Choroid plexus epithelial cell (primary cell): ENCODE measurements around the gene GCNT3.
A peak's percentile ranks its signal among the peaks of the same experiment; 100 is the strongest.
"Not testable (repeated sequence)": the region's sequence is repeated elsewhere in the genome, so short reads cannot be mapped to it uniquely, and the experiment has no call there.

ENCODE experiments used
- DNase-seq: peaks from one replicate; pipeline ENCODE4 v3.0.0-alpha.2; 2010; ENCODE audit warnings: low read depth
- H3K4me3 ChIP-seq: 2 replicates; pipeline ENCODE4 v1.5.1; 2011; ENCODE audit warnings: low read depth, mild to moderate bottlenecking, control low read depth, low read length, moderate library complexity
- TF ChIP-seq, protein P1 (sequence below): conservative IDR thresholded peaks from 2 replicates; pipeline ENCODE4 v1.5.1; 2011; ENCODE audit warnings: low read depth, mild to moderate bottlenecking, control low read depth, inconsistent platforms, low read length, moderate library complexity

GCNT3 gene

DNA sequence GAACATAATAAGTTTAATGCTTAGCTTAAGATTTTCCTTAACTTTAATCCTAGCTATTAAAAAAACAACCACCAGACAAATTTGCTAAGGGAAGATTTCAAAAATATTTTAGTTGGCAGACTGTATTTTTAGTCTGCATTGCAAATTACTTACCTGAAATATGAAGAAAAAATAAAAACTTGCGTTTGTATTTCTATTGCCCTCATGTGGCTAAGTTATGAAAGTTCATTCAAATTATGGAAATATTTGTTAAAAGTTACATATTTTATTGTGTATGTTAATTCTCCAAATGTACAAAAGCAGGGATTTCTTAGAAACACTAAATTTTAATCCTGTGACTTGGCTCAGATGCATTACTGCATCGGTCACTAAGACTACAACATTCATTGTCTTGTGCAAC lies 30.8 kb downstream of the GCNT3 start:
- DNase-seq, result peak; percentile 26
- TF ChIP-seq, protein P1, sequence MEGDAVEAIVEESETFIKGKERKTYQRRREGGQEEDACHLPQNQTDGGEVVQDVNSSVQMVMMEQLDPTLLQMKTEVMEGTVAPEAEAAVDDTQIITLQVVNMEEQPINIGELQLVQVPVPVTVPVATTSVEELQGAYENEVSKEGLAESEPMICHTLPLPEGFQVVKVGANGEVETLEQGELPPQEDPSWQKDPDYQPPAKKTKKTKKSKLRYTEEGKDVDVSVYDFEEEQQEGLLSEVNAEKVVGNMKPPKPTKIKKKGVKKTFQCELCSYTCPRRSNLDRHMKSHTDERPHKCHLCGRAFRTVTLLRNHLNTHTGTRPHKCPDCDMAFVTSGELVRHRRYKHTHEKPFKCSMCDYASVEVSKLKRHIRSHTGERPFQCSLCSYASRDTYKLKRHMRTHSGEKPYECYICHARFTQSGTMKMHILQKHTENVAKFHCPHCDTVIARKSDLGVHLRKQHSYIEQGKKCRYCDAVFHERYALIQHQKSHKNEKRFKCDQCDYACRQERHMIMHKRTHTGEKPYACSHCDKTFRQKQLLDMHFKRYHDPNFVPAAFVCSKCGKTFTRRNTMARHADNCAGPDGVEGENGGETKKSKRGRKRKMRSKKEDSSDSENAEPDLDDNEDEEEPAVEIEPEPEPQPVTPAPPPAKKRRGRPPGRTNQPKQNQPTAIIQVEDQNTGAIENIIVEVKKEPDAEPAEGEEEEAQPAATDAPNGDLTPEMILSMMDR, result no peak
- H3K4me3 ChIP-seq, result no peak overlapping the region

DNA sequence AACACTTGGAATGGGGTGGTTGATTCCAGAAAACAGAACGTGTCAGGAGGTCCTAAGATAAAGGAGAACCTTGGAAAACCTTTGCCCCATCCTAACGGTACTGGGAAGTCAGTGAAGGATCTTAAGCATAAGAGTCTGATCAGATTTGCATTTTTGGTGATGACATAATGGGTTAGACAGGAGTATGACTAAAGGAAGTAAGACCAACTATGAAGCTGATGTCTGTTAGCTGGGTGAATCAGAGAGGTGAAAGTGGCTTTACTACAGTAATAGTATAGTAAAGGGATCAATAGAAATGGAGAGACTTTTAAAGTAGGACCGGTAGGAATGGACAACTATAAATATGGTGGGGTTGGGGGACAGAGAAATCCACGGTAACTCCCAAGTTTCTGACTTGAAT lies 33.2 kb downstream of the GCNT3 start:
- TF ChIP-seq, protein P1, result no peak
- peak; percentile 12 for DNase-seq
- H3K4me3 ChIP-seq, result no peak overlapping the region

DNA sequence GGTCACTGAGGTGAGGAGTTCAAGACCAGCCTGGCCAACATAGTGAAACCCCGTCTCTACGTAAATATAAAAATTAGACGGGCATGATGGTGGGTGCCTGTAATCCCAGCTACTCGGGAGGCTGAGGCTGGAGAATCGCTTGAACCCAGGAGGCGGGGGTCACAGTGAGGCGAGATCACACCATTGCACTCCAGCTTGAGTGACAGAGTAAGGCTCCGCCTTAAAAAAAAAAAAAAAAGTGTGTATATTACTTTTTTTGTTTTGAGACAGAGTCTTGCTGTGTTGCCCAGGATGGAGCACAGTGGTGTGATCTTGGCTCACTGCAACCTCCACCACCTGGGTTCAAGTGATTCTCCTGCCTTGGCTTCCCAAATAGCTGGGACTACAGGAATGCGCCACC lies 34.2 kb downstream of the GCNT3 start:
- DNase-seq, H3K4me3 ChIP-seq: not testable (repeated sequence)

DNA sequence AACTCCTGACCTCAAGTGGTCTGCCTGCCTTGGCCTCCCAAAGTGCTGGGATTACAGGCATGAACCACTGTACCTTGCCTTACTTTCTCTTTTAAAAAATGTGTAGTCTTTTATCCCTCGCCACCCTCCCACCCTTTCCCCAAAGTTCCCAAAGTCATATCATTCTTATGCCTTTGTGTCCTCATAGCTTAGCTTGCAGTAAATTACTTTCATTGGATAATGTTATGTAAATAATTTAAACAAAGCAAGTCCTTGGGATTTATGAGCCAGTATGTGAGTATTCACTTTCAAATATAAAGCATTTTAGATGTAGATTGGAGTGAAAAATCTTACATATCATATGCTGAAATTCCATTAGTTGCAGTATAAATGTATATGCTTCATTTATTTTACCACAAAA lies 34.7 kb downstream of the GCNT3 start:
- DNase-seq, result no peak
- TF ChIP-seq, protein P1, result no peak
- H3K4me3 ChIP-seq, result no peak overlapping the region

DNA sequence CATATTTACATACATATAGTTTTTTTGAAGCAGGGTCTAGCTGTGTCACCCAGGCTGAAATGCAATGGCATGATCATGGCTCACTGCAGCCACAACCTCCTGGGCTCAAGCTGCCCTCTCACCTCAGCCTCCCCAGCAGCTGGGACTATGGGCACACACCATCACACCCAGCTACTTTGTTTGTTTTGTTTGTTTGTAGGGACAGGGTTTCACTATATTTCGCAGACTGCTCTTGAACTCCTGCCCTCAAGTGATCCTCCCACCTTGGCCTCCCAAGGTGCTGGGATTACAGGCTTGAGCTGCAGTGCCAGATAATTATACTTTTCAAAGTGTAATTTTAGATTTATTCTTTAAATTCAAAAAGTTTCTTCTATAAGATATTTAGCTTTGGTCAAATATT lies 35.5 kb downstream of the GCNT3 start:
- H3K4me3 ChIP-seq, result no peak overlapping the region
- TF ChIP-seq, protein P1, result no peak
- DNase-seq, result no peak

DNA sequence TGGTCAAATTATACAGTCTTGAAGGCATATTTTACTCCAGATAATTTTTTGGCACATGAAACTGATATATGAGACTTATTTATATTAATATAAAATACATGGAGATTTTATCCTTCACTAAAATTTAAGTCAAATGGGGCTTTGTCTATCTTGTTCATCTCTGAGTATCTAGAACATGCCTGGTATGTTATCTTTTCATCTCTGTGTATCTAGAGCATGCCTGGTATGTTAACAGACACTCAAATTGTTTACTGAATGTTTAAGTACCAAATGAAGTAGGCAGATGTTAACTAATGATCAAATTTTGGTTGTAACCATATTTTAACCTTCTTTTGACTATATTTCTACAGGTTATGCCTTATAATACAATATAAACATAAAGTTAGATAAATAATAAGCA lies 38.0 kb downstream of the GCNT3 start:
- TF ChIP-seq, protein P1, result no peak
- DNase-seq, result peak; percentile 18
- no peak overlapping the region for H3K4me3 ChIP-seq

DNA sequence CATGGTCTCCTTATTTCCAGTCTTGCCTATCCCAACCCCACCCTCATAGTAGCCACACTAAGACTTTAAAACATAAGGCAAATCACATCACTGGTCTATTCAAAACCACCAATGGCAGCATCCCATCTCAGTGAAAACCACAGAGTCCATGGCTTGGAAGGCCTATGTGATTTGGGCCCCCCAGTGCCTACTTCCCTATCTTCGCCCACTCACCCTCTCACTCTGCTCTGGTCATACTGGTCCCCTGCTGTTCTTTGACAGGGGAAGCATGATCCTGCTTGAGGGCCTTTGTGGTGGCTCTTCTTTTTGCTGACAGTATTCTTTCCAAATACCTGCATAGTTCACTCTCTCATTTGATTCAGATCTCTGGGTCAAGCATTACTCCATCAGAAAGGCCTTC lies 42.5 kb downstream of the GCNT3 start:
- TF ChIP-seq, protein P1, result no peak
- H3K4me3 ChIP-seq, result no peak overlapping the region
- DNase-seq, result no peak
